Measurements from ENCODE around the gene PRSS36. TPM values are rescaled to one million over a fixed set of nuclear protein-coding genes. Genes with fewer than 3 reads are reported as not detected.
A peak's percentile ranks its signal among the peaks of the same experiment; 100 is the strongest.
"Not testable (repeated sequence)": the region's sequence is repeated elsewhere in the genome, so short reads cannot be mapped to it uniquely, and the experiment has no call there.

Gene PRSS36
- total RNA-seq, 1 donor from 2014 or later, result 6.6 TPM

- H3K27ac ChIP-seq, result no peak overlapping the region
- H3K4me1 ChIP-seq, result no peaks in the 10 kb centered on the region
- intact Hi-C loops (cut with DNase I), result no loop called here
- ATAC-seq, result no peak
- TF ChIP-seq CTCF (IDR thresholded peaks at IDR 0.05), result no peak
- H3K4me3 ChIP-seq, result no peak overlapping the region
- H3K36me3 ChIP-seq, result no peaks in the 10 kb centered on the region
- no peak for DNase-seq
- H3K9me3 ChIP-seq, result no peaks in the 10 kb centered on the region
- H3K27me3 ChIP-seq (ENCODE audit: low read depth), result no peaks in the 10 kb centered on the region
These were observed 19.0 kb upstream of the PRSS36 start for GRCh38 chr16:31168848-31169247.

- no peaks in the 10 kb centered on the region for H3K4me1 ChIP-seq
- no peaks in the 10 kb centered on the region for H3K27me3 ChIP-seq (ENCODE audit: low read depth)
- H3K4me3 ChIP-seq, result no peak overlapping the region
- ATAC-seq (no peak), DNase-seq (no peak)
- no peak overlapping the region for H3K27ac ChIP-seq
- intact Hi-C loops (cut with DNase I), result no loop called here
- no peaks in the 10 kb centered on the region for H3K9me3 ChIP-seq
- TF ChIP-seq CTCF (IDR thresholded peaks at IDR 0.05), result no peak
- H3K36me3 ChIP-seq, result no peaks in the 10 kb centered on the region
These were observed 17.4 kb upstream of the PRSS36 start for GRCh38 chr16:31167315-31167714.

- Histone ChIP-seq H3K36me3 (no peaks in the 10 kb centered on the region), H3K4me3 (no peak overlapping the region), H3K27ac (no peak overlapping the region), H3K4me1 (no peaks in the 10 kb centered on the region), H3K9me3 (no peaks in the 10 kb centered on the region), H3K27me3 (ENCODE audit: low read depth) (no peaks in the 10 kb centered on the region)
- peak; percentile 59 to 65 for ATAC-seq
- DNase-seq, result peak; percentile 70
- TF ChIP-seq CTCF (IDR thresholded peaks at IDR 0.05), result no peak
- intact Hi-C loops (cut with DNase I), result no loop called here
These were observed 7.3 kb upstream of the PRSS36 start for GRCh38 chr16:31157136-31157535.

GRCh38 chr16:31150976-31151375 lies 1.1 kb upstream of the PRSS36 start:
- H3K4me3 ChIP-seq; H3K4me1 ChIP-seq; H3K27me3 ChIP-seq (ENCODE audit: low read depth); ATAC-seq; intact Hi-C loops (cut with DNase I); H3K36me3 ChIP-seq; DNase-seq; H3K27ac ChIP-seq; H3K9me3 ChIP-seq: not testable (repeated sequence)

GRCh38 chr16:31149332-31149731 lies 534 bp downstream of the PRSS36 start:
- intact Hi-C loops (cut with DNase I), result no loop called here
- Histone ChIP-seq H3K4me1 (no peaks in the 10 kb centered on the region), H3K36me3 (no peaks in the 10 kb centered on the region), H3K4me3 (no peak overlapping the region), H3K27me3 (ENCODE audit: low read depth) (peaks cover 8% of the 10 kb centered on the region), H3K9me3 (no peaks in the 10 kb centered on the region), H3K27ac (no peak overlapping the region)
- no peak for DNase-seq
- TF ChIP-seq CTCF (IDR thresholded peaks at IDR 0.05), result no peak
- no peak for ATAC-seq

- TF ChIP-seq CTCF (IDR thresholded peaks at IDR 0.05), result no peak
- no peak for DNase-seq
- intact Hi-C loops (cut with DNase I), result no loop called here
- Histone ChIP-seq H3K36me3 (no peaks in the 10 kb centered on the region), H3K27ac (no peak overlapping the region), H3K4me3 (no peak overlapping the region), H3K4me1 (no peaks in the 10 kb centered on the region), H3K27me3 (ENCODE audit: low read depth) (peaks cover 8% of the 10 kb centered on the region), H3K9me3 (no peaks in the 10 kb centered on the region)
- ATAC-seq, result no peak
These were observed 970 bp downstream of the PRSS36 start for GRCh38 chr16:31148896-31149295.
